Measurements from ENCODE around the gene BAIAP2.

BAIAP2 gene

DNA sequence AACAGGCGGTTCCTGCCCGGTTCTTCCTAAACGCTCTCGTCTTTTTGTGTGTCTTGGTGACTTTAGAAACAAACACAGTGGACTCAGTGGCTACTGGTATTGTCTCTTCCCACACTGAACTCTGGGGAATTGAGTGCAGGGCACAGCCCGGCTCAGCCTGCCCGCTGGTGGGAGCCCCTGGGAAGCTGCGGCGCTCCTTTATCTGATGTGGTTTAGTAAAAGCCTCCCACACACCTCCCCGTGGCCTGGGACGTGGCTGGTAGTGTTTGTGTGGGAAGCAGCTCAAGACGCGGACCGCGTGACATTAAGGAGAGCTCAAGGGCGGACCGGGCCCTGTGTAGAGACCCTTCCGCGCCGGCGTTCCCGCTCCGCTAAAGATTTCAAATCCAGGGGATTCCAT, 75.0 kb downstream of the BAIAP2 start:
- H2AFZ ChIP-seq (ENCODE audit: low read depth, low read length, severe bottlenecking) = no peak overlapping the region
- H3K36me3 ChIP-seq (ENCODE audit: low read length) = no peaks in the 10 kb centered on the region
- H3K27me3 ChIP-seq (ENCODE audit: low read length) = no peaks in the 10 kb centered on the region
- no peak overlapping the region for H3K4me3 ChIP-seq (ENCODE audit: insufficient read depth, low read length, poor library complexity, severe bottlenecking)
- no peak overlapping the region for H3K27ac ChIP-seq (ENCODE audit: low read depth, low read length)
- no peaks in the 10 kb centered on the region for H3K79me2 ChIP-seq (ENCODE audit: insufficient read depth, low read length)
- no peaks in the 10 kb centered on the region for H3F3A ChIP-seq (ENCODE audit: insufficient read depth)
- no peaks in the 10 kb centered on the region for H4K20me1 ChIP-seq (ENCODE audit: low read depth, low read length)
- no peaks in the 10 kb centered on the region for H3K9me2 ChIP-seq (replicated peaks; ENCODE audit: insufficient read depth, low read length)
- TF ChIP-seq, protein P1, sequence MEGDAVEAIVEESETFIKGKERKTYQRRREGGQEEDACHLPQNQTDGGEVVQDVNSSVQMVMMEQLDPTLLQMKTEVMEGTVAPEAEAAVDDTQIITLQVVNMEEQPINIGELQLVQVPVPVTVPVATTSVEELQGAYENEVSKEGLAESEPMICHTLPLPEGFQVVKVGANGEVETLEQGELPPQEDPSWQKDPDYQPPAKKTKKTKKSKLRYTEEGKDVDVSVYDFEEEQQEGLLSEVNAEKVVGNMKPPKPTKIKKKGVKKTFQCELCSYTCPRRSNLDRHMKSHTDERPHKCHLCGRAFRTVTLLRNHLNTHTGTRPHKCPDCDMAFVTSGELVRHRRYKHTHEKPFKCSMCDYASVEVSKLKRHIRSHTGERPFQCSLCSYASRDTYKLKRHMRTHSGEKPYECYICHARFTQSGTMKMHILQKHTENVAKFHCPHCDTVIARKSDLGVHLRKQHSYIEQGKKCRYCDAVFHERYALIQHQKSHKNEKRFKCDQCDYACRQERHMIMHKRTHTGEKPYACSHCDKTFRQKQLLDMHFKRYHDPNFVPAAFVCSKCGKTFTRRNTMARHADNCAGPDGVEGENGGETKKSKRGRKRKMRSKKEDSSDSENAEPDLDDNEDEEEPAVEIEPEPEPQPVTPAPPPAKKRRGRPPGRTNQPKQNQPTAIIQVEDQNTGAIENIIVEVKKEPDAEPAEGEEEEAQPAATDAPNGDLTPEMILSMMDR (IDR thresholded peaks at IDR 0.05; ENCODE audit: insufficient read depth, low read length, poor library complexity, severe bottlenecking) = no peak
- no peak for TF ChIP-seq EZH2phosphoT487 (conservative IDR thresholded peaks at IDR 0.05; ENCODE audit: low read length)
- no peak overlapping the region for H3K4me2 ChIP-seq (ENCODE audit: low read depth, low read length, poor library complexity, severe bottlenecking)
- H3K9ac ChIP-seq (ENCODE audit: low read length) = no peak overlapping the region
- no peaks in the 10 kb centered on the region for H3K9me3 ChIP-seq (ENCODE audit: insufficient read depth, low read length)

DNA sequence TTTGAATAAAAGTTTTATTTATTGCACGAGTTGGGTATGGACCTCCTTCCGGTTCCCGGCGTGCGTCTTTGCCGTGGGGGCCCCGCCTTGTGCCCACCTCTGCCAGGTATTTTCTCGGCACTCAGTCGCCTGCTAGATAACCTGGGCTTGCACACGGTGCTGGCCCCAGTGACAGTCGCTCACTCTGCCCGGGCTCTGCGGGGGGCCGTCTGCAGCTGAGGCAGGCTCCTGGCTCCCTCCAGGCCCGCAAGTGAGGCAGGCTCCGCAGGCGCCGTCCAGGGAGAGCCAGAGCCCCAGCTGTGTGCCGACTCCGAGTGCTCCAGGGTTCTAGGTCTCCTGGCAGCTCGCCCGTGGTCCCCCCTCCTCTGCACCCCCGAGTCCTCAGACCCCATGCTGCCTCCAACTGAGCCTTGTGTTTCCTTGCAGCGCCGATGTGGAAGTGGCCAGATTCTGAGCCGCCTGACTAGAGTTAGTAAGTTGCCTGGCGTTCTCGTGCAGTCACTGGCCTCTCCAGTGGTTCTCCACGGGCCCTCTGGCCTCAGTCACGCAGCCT, 75.6 kb downstream of the BAIAP2 start:
- Histone ChIP-seq H3K4me2 (ENCODE audit: low read depth, low read length, poor library complexity, severe bottlenecking) (no peak overlapping the region), H3F3A (ENCODE audit: insufficient read depth) (no peaks in the 10 kb centered on the region), H3K9ac (ENCODE audit: low read length) (no peak overlapping the region), H4K20me1 (ENCODE audit: low read depth, low read length) (no peaks in the 10 kb centered on the region), H3K27me3 (ENCODE audit: low read length) (no peaks in the 10 kb centered on the region), H3K79me2 (ENCODE audit: insufficient read depth, low read length) (no peaks in the 10 kb centered on the region), H3K9me3 (ENCODE audit: insufficient read depth, low read length) (no peaks in the 10 kb centered on the region), H3K36me3 (ENCODE audit: low read length) (no peaks in the 10 kb centered on the region), H2AFZ (ENCODE audit: low read depth, low read length, severe bottlenecking) (no peak overlapping the region), H3K27ac (ENCODE audit: low read depth, low read length) (no peak overlapping the region), H3K4me3 (ENCODE audit: insufficient read depth, low read length, poor library complexity, severe bottlenecking) (no peak overlapping the region), H3K9me2 (replicated peaks; ENCODE audit: insufficient read depth, low read length) (no peaks in the 10 kb centered on the region)
- TF ChIP-seq, protein P1 (IDR thresholded peaks at IDR 0.05; ENCODE audit: insufficient read depth, low read length, poor library complexity, severe bottlenecking) = no peak
- no peak for TF ChIP-seq EZH2phosphoT487 (conservative IDR thresholded peaks at IDR 0.05; ENCODE audit: low read length)

DNA sequence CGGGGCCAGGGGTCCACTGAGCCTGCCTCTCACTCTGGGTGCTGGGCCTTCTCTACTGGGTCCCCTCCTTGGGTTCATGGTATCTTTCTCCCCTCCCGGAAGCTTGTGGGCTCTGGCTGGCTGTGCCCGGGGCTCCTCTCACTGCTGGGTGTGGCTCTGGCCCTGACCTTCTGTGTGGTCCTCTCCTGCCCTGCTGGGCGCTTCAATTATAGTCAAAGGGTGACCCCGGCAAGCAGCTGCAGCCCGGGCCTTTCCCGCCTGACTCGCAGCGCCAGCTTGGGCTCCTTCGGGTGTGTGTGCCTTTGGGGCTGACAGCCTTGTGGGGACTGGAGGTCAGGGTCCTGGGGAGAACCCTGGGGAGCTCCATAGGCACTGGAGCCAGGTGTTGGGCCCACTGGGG, 76.1 kb downstream of the BAIAP2 start:
- Histone ChIP-seq H4K20me1 (ENCODE audit: low read depth, low read length) (no peaks in the 10 kb centered on the region), H3K4me3 (ENCODE audit: insufficient read depth, low read length, poor library complexity, severe bottlenecking) (no peak overlapping the region), H2AFZ (ENCODE audit: low read depth, low read length, severe bottlenecking) (no peak overlapping the region), H3K27ac (ENCODE audit: low read depth, low read length) (no peak overlapping the region), H3K79me2 (ENCODE audit: insufficient read depth, low read length) (no peaks in the 10 kb centered on the region), H3K9me2 (replicated peaks; ENCODE audit: insufficient read depth, low read length) (no peaks in the 10 kb centered on the region), H3K9ac (ENCODE audit: low read length) (no peak overlapping the region), H3K4me2 (ENCODE audit: low read depth, low read length, poor library complexity, severe bottlenecking) (no peak overlapping the region), H3K9me3 (ENCODE audit: insufficient read depth, low read length) (no peaks in the 10 kb centered on the region), H3F3A (ENCODE audit: insufficient read depth) (no peaks in the 10 kb centered on the region), H3K27me3 (ENCODE audit: low read length) (no peaks in the 10 kb centered on the region), H3K36me3 (ENCODE audit: low read length) (no peaks in the 10 kb centered on the region)
- TF ChIP-seq EZH2phosphoT487 (conservative IDR thresholded peaks at IDR 0.05; ENCODE audit: low read length) = no peak
- TF ChIP-seq, protein P1 (IDR thresholded peaks at IDR 0.05; ENCODE audit: insufficient read depth, low read length, poor library complexity, severe bottlenecking) = no peak

Measured in SU-DHL-6 (cell line).